HCT116 (cell line): ENCODE data around the gene UNKL.

Experiments used
- CTCF ChIP-seq, 3 experiments: fragments of 200-600 bp in 1 of 3; sonication (generic) in 1 of 3; IDR thresholded peaks in 2 of 3; conservative IDR thresholded peaks in 1 of 3; 2 replicates each; pipeline ENCODE4 v1.5.1; 2012 to 2017; ENCODE audit warnings: low read depth in 2 of 3, low read length in 2 of 3, antibody characterized with exemption in 1 of 3, borderline replicate concordance in 1 of 3, control low read depth in 1 of 3, mild to moderate bottlenecking in 1 of 3, mixed read lengths in 1 of 3, mixed run types in 1 of 3, moderate library complexity in 1 of 3; ENCODE audit not compliant: insufficient read depth in 1 of 3
- EZH2 ChIP-seq: fragments of 200-600 bp; sonication (generic); IDR thresholded peaks from 2 replicates; pipeline ENCODE4 v1.6.1; 2017; ENCODE audit warnings: antibody characterized with exemption, mixed run types
- EZH2phosphoT487 ChIP-seq: fragments of 200-600 bp; IDR thresholded peaks from 2 replicates; pipeline ENCODE4 v1.6.1; 2018; ENCODE audit warnings: antibody characterized with exemption, borderline replicate concordance
- FOSL1 ChIP-seq: IDR thresholded peaks from 2 replicates; pipeline ENCODE4 v1.6.1; 2012; ENCODE audit warnings: low read depth
- MAX ChIP-seq: IDR thresholded peaks from 2 replicates; pipeline ENCODE4 v1.6.1; 2012
- POLR2A ChIP-seq: IDR thresholded peaks from 2 replicates; pipeline ENCODE4 v1.7.0; 2011; ENCODE audit warnings: borderline replicate concordance; ENCODE audit not compliant: insufficient read depth, insufficient read length; ENCODE audit errors: extremely low read depth
- ZNF274 ChIP-seq: fragments of 200-500 bp; sonication (Bioruptor generic); IDR thresholded peaks from 2 replicates; pipeline ENCODE4 v1.6.1; 2014; ENCODE audit warnings: mild to moderate bottlenecking, low read depth, low read length, inconsistent platforms

GRCh38 chr16:1395444-1396031 lies 19.0 kb downstream of the UNKL start:
- no peak for TF ChIP-seq POLR2A
- TF ChIP-seq ZNF274, result no peak
- no peak for TF ChIP-seq EZH2phosphoT487
- TF ChIP-seq FOSL1, result no peak
- no peak for TF ChIP-seq CTCF (IDR thresholded peaks at IDR 0.05 in 2 of 3, conservative IDR thresholded peaks at IDR 0.05 in 1 of 3; ENCODE audit: borderline replicate concordance in 1 of 3, insufficient read depth in 1 of 3, low read depth in 2 of 3, low read length in 2 of 3)
- no peak for TF ChIP-seq EZH2
- no peak for TF ChIP-seq MAX
